Panc1 (cell line): ENCODE data around the gene CARHSP1.

Experiments used
- CTCF ChIP-seq: fragments of 450-650 bp; IDR thresholded peaks from 2 replicates; pipeline ENCODE4 v1.5.1; 2017; ENCODE audit warnings: mild to moderate bottlenecking
- POLR2AphosphoS5 ChIP-seq: IDR thresholded peaks from 2 replicates; pipeline ENCODE4 v1.6.1; 2012; ENCODE audit warnings: mild to moderate bottlenecking, low read depth, low read length, moderate library complexity
- REST ChIP-seq, 2 experiments: IDR thresholded peaks; 2 replicates each; pipeline ENCODE4 v1.6.1; 2011 to 2012; ENCODE audit warnings: low read depth in 2 of 2, control low read depth in 1 of 2, low read length in 1 of 2, mild to moderate bottlenecking in 1 of 2, moderate library complexity in 1 of 2; ENCODE audit not compliant: insufficient read depth in 1 of 2
- SIN3A ChIP-seq: IDR thresholded peaks from 2 replicates; pipeline ENCODE4 v1.6.1; 2012; ENCODE audit warnings: low read depth, mild to moderate bottlenecking, low read length, moderate library complexity, borderline replicate concordance; ENCODE audit not compliant: insufficient read depth

GRCh38 chr16:8893976-8894690 is 25.3 kb upstream of the CARHSP1 start:
- no peak for TF ChIP-seq CTCF
- TF ChIP-seq POLR2AphosphoS5: no peak
- no peak for TF ChIP-seq SIN3A
- no peak for TF ChIP-seq REST (IDR thresholded peaks at IDR 0.05; ENCODE audit: insufficient read depth in 1 of 2, low read depth in 2 of 2, low read length in 1 of 2)
